Endothelial cell of umbilical vein (primary cell): ENCODE data around the gene MARCKSL1. TPM values are rescaled to one million over a fixed set of nuclear protein-coding genes. Genes with fewer than 3 reads are reported as not detected.

Experiments
- BruUV-seq: library from RNA; stranded (reverse); fragments of 400-500 nt; replicated peaks from 2 replicates; lab custom pipeline; 2021; lab: Mats Ljungman, UMichigan
- CTCF ChIA-PET: fragments of 300-600, 350-600 bp; sonication (Branson Sonifier 250); formaldehyde crosslinking; loops from one replicate; lab custom pipeline; 2021; ENCODE audit warnings: antibody characterized with exemption, inconsistent platforms; lab: Charles Lee
- POLR2A ChIA-PET: fragments of 300-600, 350-600 bp; sonication (Branson Sonifier 250); formaldehyde crosslinking; loops from one replicate; lab custom pipeline; 2021; ENCODE audit warnings: antibody characterized with exemption, inconsistent platforms; lab: Charles Lee
- DNase-seq: peaks from one replicate; pipeline ENCODE4 v3.0.0-alpha.2; 2011; ENCODE audit warnings: low read depth, low spot score
- FAIRE-seq: peaks from 2 replicates; lab custom pipeline; 2011; peaks lifted over from hg19 to GRCh38; lab: Jason Lieb, UNC
- H2AFZ ChIP-seq: 2 replicates; pipeline ENCODE4 v1.6.0; 2012; ENCODE audit warnings: low read depth, low read length, control low read depth, inconsistent platforms
- H3K27ac ChIP-seq: 2 replicates; pipeline ENCODE4 v1.5.1; 2011; ENCODE audit warnings: low read depth, mild to moderate bottlenecking, control low read depth, low read length, moderate library complexity; ENCODE audit not compliant: insufficient read depth
- H3K27me3 ChIP-seq, 2 experiments: 2 replicates each; pipeline versions ENCODE4 v1.6.0 to v1.6.1; 2011; ENCODE audit warnings: low read length in 2 of 2, mixed read lengths in 1 of 2; ENCODE audit not compliant: control insufficient read depth in 2 of 2, insufficient read depth in 2 of 2
- H3K36me3 ChIP-seq, 2 experiments: 2 replicates in 1 of 2; 3 replicates in 1 of 2; pipeline ENCODE4 v1.5.1; 2011; ENCODE audit warnings: low read length in 2 of 2, mild to moderate bottlenecking in 1 of 2, moderate library complexity in 1 of 2; ENCODE audit not compliant: control insufficient read depth in 2 of 2, insufficient read depth in 2 of 2; ENCODE audit errors: extremely low read depth in 1 of 2
- H3K4me1 ChIP-seq: 3 replicates; pipeline ENCODE4 v1.5.1; 2011; ENCODE audit warnings: mild to moderate bottlenecking, low read length; ENCODE audit not compliant: control insufficient read depth, insufficient read depth; ENCODE audit errors: extremely low read depth
- H3K4me2 ChIP-seq: 2 replicates; pipeline ENCODE4 v1.6.1; 2011; ENCODE audit warnings: low read length, control low read depth, mixed read lengths; ENCODE audit not compliant: insufficient read depth
- H3K4me3 ChIP-seq, 3 experiments: fragments of 200-600 bp in 1 of 3; sonication (generic), shearing (Covaris generic) in 1 of 3; replicated peaks in 1 of 3; 2 replicates each; pipeline ENCODE4 v1.5.1; 2011 to 2016; ENCODE audit warnings: control low read depth in 3 of 3, low read length in 3 of 3, mild to moderate bottlenecking in 2 of 3, inconsistent platforms in 1 of 3, low read depth in 1 of 3, moderate library complexity in 1 of 3; ENCODE audit not compliant: insufficient read depth in 1 of 3
- H3K79me2 ChIP-seq: 2 replicates; pipeline ENCODE4 v1.6.0; 2012; ENCODE audit warnings: low read length, inconsistent platforms; ENCODE audit not compliant: control insufficient read depth, insufficient read depth
- H3K9ac ChIP-seq: replicated peaks from 2 replicates; pipeline ENCODE3; 2011; ENCODE audit warnings: low read length, control low read depth; ENCODE audit not compliant: insufficient read depth; ENCODE audit errors: extremely low read depth
- H3K9me1 ChIP-seq: replicated peaks from 3 replicates; pipeline ENCODE4 v1.6.0; 2011; ENCODE audit warnings: mild to moderate bottlenecking, low read length; ENCODE audit not compliant: control insufficient read depth, insufficient read depth; ENCODE audit errors: extremely low read depth
- H3K9me3 ChIP-seq: replicated peaks from 2 replicates; pipeline ENCODE4 v1.5.1; 2012; ENCODE audit warnings: low read length, inconsistent platforms; ENCODE audit not compliant: control insufficient read depth, insufficient read depth
- H4K20me1 ChIP-seq: replicated peaks from 2 replicates; pipeline ENCODE3; 2011; ENCODE audit warnings: mild to moderate bottlenecking, low read length; ENCODE audit not compliant: control insufficient read depth, insufficient read depth; ENCODE audit errors: extremely low read depth
- EZH2 ChIP-seq: IDR thresholded peaks from 2 replicates; pipeline ENCODE4 v1.6.1; 2012; ENCODE audit warnings: borderline replicate concordance, low read depth, mild to moderate bottlenecking, moderate library complexity, low read length, inconsistent platforms; ENCODE audit not compliant: severe bottlenecking
- FOS ChIP-seq: IDR thresholded peaks from 2 replicates; pipeline ENCODE4 v1.6.1; 2011; ENCODE audit warnings: mild to moderate bottlenecking, low read length, moderate library complexity, borderline replicate concordance; ENCODE audit not compliant: insufficient read depth
- GATA2 ChIP-seq: IDR thresholded peaks from 2 replicates; pipeline ENCODE4 v1.7.0; 2011; ENCODE audit warnings: low read depth, mild to moderate bottlenecking, moderate library complexity, mixed read lengths, low read length; ENCODE audit not compliant: insufficient read length, insufficient read depth
- JUN ChIP-seq: IDR thresholded peaks from 2 replicates; pipeline ENCODE4 v1.6.1; 2011; ENCODE audit warnings: borderline replicate concordance, low read depth; ENCODE audit not compliant: insufficient read length, insufficient read depth
- MYC ChIP-seq: IDR thresholded peaks from one replicate; pipeline ENCODE4 v1.6.1; 2011; ENCODE audit warnings: mild to moderate bottlenecking, low read depth, low read length
- POLR2A ChIP-seq: IDR thresholded peaks from 2 replicates; pipeline ENCODE4 v1.6.1; 2012; ENCODE audit warnings: low read depth, mild to moderate bottlenecking, control low read depth, low read length
- POLR2AphosphoS5 ChIP-seq: IDR thresholded peaks from 2 replicates; pipeline ENCODE4 v1.6.1; 2012; ENCODE audit warnings: low read depth, mild to moderate bottlenecking, control low read depth, low read length, moderate library complexity; ENCODE audit not compliant: insufficient read depth
- dilution Hi-C: fragments of 300-500 bp; cut with MboI; formaldehyde crosslinking; loops from one replicate; pipeline ENCODE4 v1.15.0; 2019; ENCODE audit warnings: low sequenced_read_pairs; ENCODE audit not compliant: extremely low pct_ligation_motif_present
- intact Hi-C: fragments of 100-400 bp; cut with micrococcal nuclease; formaldehyde crosslinking; loops from one replicate; pipeline ENCODE4 v1.10.0; 2022
- polyA plus RNA-seq, 4 experiments: library from polyadenylated mRNA; depleted of rRNA in 3 of 4; stranded (reverse) in 3 of 4; unstranded in 1 of 4; fragments of >200 nt; gene quantifications; 2 replicates each; pipeline versions ENCODE4 v1.2.1 to v1.2.3, GENCODE V29; 2011 to 2012; ENCODE audit warnings: missing spikeins in 1 of 4
- total RNA-seq: library from RNA; stranded (reverse); gene quantifications from 2 replicates; pipeline ENCODE4 v1.2.3, GENCODE V29; 2021
- TF ChIP-seq, protein P1 (sequence below): IDR thresholded peaks from 2 replicates; pipeline ENCODE4 v1.6.1; 2011; ENCODE audit not compliant: insufficient read depth, insufficient read length
- TF ChIP-seq, protein P2 (sequence below), 2 donors: IDR thresholded peaks; 1 replicate in 1 of 2; 2 replicates in 1 of 2; pipeline ENCODE4 v1.5.1; 2011; ENCODE audit warnings: low read length in 2 of 2, mild to moderate bottlenecking in 2 of 2, moderate library complexity in 2 of 2, control low read depth in 1 of 2, inconsistent platforms in 1 of 2, low read depth in 1 of 2; ENCODE audit not compliant: insufficient read depth in 1 of 2; ENCODE audit errors: extremely low read depth in 1 of 2

The MARCKSL1 gene
- total and polyA plus RNA-seq, 2 donors (not counting 3 experiments of a cell fraction or from before 2014, with no cell fraction given), result 265 to 318 TPM

DNA sequence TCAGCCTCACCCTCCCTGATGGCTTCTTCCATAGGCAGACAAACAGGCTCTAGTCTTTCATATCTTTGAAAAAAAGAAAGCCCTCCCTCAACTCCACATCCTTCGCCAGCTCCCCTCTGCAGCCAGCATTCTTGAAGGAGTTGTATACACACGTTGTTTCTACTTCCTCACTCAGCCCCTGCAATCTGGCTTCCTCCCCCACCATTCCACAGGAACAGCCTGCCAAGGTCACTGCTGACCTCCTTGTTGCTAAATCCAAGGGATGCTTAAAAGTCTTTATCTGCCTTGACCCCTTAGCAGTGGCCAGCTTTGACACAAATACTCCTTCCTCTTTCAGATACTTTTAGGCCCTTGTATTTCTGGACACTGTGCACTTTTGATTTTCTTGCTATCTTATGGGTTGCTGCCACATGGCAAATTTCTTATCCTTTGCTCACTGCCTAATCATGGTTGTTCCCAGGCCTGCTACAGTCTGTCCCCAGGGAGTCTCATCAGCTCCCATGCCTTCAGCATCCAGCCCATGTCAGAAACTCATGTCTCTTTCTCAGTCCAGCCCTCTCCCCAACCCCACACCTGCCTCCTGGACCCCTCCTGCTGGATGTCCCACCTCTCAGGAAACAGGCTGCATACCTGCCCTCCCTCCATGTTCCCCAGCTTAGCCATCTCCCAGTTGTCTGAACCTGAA, 18.0 kb upstream of the MARCKSL1 start:
- CTCF ChIA-PET, result interaction anchor here (0.6 to 2.8 kb wide), 7 partner anchors 9 to 138 kb away, joined by 3 to 9 read pairs (median 5); partner anchors contain the start of genes MARCKSL1 and TSSK3
- Histone ChIP-seq H3K9me3 (no peaks in the 10 kb centered on the region), H2AFZ (no peak overlapping the region), H3K36me3 (no peaks in the 10 kb centered on the region), H3K9ac (no peak overlapping the region), H3K27ac (no peak overlapping the region), H3K4me1 (peaks cover 26% of the 10 kb centered on the region), H3K4me2 (no peak overlapping the region), H3K27me3 (no peaks in the 10 kb centered on the region), H3K79me2 (no peaks in the 10 kb centered on the region), H4K20me1 (no peaks in the 10 kb centered on the region), H3K4me3 (no peak overlapping the region), H3K9me1 (no peaks in the 10 kb centered on the region)
- BruUV-seq, result no TSS peak
- intact Hi-C loops (no loop called here), dilution Hi-C loops (no loop called here)
- FAIRE-seq (no peak), DNase-seq (peak; percentile 26)
- TF ChIP-seq GATA2 (no peak), POLR2A (no peak), EZH2 (no peak), MYC (no peak), JUN (no peak), FOS (no peak), POLR2AphosphoS5 (no peak)
- TF ChIP-seq, protein P1, sequence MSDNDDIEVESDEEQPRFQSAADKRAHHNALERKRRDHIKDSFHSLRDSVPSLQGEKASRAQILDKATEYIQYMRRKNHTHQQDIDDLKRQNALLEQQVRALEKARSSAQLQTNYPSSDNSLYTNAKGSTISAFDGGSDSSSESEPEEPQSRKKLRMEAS, result no peak
- TF ChIP-seq, protein P2, sequence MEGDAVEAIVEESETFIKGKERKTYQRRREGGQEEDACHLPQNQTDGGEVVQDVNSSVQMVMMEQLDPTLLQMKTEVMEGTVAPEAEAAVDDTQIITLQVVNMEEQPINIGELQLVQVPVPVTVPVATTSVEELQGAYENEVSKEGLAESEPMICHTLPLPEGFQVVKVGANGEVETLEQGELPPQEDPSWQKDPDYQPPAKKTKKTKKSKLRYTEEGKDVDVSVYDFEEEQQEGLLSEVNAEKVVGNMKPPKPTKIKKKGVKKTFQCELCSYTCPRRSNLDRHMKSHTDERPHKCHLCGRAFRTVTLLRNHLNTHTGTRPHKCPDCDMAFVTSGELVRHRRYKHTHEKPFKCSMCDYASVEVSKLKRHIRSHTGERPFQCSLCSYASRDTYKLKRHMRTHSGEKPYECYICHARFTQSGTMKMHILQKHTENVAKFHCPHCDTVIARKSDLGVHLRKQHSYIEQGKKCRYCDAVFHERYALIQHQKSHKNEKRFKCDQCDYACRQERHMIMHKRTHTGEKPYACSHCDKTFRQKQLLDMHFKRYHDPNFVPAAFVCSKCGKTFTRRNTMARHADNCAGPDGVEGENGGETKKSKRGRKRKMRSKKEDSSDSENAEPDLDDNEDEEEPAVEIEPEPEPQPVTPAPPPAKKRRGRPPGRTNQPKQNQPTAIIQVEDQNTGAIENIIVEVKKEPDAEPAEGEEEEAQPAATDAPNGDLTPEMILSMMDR (IDR thresholded peaks at IDR 0.05; ENCODE audit: extremely low read depth in 1 of 2, insufficient read depth in 1 of 2, low read depth in 1 of 2, low read length in 2 of 2), result no peak
- POLR2A ChIA-PET, result interaction anchor here (4.4 kb wide), 1 partner anchor 18 kb away, joined by 50 read pairs; the partner anchor contains the start of gene MARCKSL1
